Glomerular visceral epithelial cell (primary cell): Measurements from ENCODE around the gene LRRC3.
"Not testable (repeated sequence)": the region's sequence is repeated elsewhere in the genome, so short reads cannot be mapped to it uniquely, and the experiment has no call there.

ENCODE experiments used
- DNase-seq: peaks from one replicate; pipeline ENCODE4 v3.0.0-alpha.2; 2016; ENCODE audit errors: extremely low spot score

The LRRC3 gene

GRCh38 chr21:44496564-44497550 is 41.5 kb downstream of the LRRC3 start:
- no peak for DNase-seq

- DNase-seq, result no peak
Observed at GRCh38 chr21:44497703-44498126, 42.4 kb downstream of the LRRC3 start.

GRCh38 chr21:44498280-44499210 is 43.2 kb downstream of the LRRC3 start:
- no peak for DNase-seq

- no peak for DNase-seq
Observed at GRCh38 chr21:44499211-44499560, 43.9 kb downstream of the LRRC3 start.

GRCh38 chr21:44499631-44500030 is 44.3 kb downstream of the LRRC3 start:
- no peak for DNase-seq

GRCh38 chr21:44500111-44500510 is 44.8 kb downstream of the LRRC3 start:
- DNase-seq, result no peak

- DNase-seq, result no peak
Observed at GRCh38 chr21:44502171-44502958, 47.1 kb downstream of the LRRC3 start.

GRCh38 chr21:44503006-44503889 is 47.9 kb downstream of the LRRC3 start:
- DNase-seq, result not testable (repeated sequence)

GRCh38 chr21:44503901-44504399 is 48.6 kb downstream of the LRRC3 start:
- DNase-seq, result no peak

GRCh38 chr21:44505673-44506278 is 50.5 kb downstream of the LRRC3 start:
- DNase-seq, result no peak

GRCh38 chr21:44506279-44507255 is 51.3 kb downstream of the LRRC3 start:
- no peak for DNase-seq

- no peak for DNase-seq
Observed at GRCh38 chr21:44507673-44508425, 52.5 kb downstream of the LRRC3 start.

- DNase-seq, result no peak
Observed at GRCh38 chr21:44508426-44508710, 53.1 kb downstream of the LRRC3 start.

GRCh38 chr21:44508711-44509445 is 53.6 kb downstream of the LRRC3 start:
- DNase-seq, result no peak

- peak; percentile 15 for DNase-seq
Observed at GRCh38 chr21:44509539-44509938, 54.2 kb downstream of the LRRC3 start.

GRCh38 chr21:44510109-44510507 is 54.8 kb downstream of the LRRC3 start:
- DNase-seq, result no peak

- DNase-seq, result peak; percentile 54
Observed at GRCh38 chr21:44510508-44511218, 55.4 kb downstream of the LRRC3 start.
